CD14-positive monocyte (primary cell): ENCODE data around the gene HLCS. TPM values are rescaled to one million over a fixed set of nuclear protein-coding genes. Genes with fewer than 3 reads are reported as not detected.

Experiments
- DNase-seq, 3 donors: peaks; one replicate each; pipeline ENCODE4 v3.0.0-alpha.2; 2011 to 2022
- H2AFZ ChIP-seq: 2 replicates; pipeline ENCODE4 v1.6.0; 2012; ENCODE audit warnings: mild to moderate bottlenecking, low read depth, low read length, inconsistent platforms; ENCODE audit not compliant: insufficient read depth, poor library complexity, severe bottlenecking
- H3K27ac ChIP-seq, 2 donors: 1 replicate in 1 of 2; 2 replicates in 1 of 2; pipeline ENCODE4 v1.5.1; 2012 to 2013; ENCODE audit warnings: low read length in 2 of 2, control low read depth in 1 of 2, inconsistent platforms in 1 of 2, low read depth in 1 of 2, mild to moderate bottlenecking in 1 of 2
- H3K27me3 ChIP-seq, 2 donors: one replicate each; pipeline versions ENCODE4 v1.6.0 to v1.6.1; 2011 to 2013; ENCODE audit warnings: low read length in 2 of 2; ENCODE audit not compliant: control insufficient read depth in 2 of 2, insufficient read depth in 2 of 2
- H3K36me3 ChIP-seq, 2 donors: replicated peaks in 1 of 2; 1 replicate in 1 of 2; 2 replicates in 1 of 2; pipeline versions ENCODE4 v1.5.1 to v1.6.1; 2012 to 2013; ENCODE audit warnings: low read length in 2 of 2, control low read depth in 1 of 2, inconsistent platforms in 1 of 2, mild to moderate bottlenecking in 1 of 2; ENCODE audit not compliant: insufficient read depth in 2 of 2, control insufficient read depth in 1 of 2
- H3K4me1 ChIP-seq, 2 donors: 1 replicate in 1 of 2; 2 replicates in 1 of 2; pipeline versions ENCODE4 v1.5.1 to v1.6.1; 2012 to 2013; ENCODE audit warnings: low read length in 2 of 2, control low read depth in 1 of 2, inconsistent platforms in 1 of 2, mild to moderate bottlenecking in 1 of 2, moderate library complexity in 1 of 2; ENCODE audit not compliant: insufficient read depth in 2 of 2, control insufficient read depth in 1 of 2
- H3K4me2 ChIP-seq: replicated peaks from 2 replicates; pipeline ENCODE3; 2012; ENCODE audit warnings: low read length, moderate library complexity, mild to moderate bottlenecking; ENCODE audit not compliant: poor library complexity, severe bottlenecking; ENCODE audit errors: extremely low read depth
- H3K4me3 ChIP-seq, 3 experiments: fragments of 200-600 bp in 1 of 3; sonication (generic) in 1 of 3; replicated peaks in 1 of 3; 1 replicate in 2 of 3; 2 replicates in 1 of 3; pipeline ENCODE4 v1.5.1; 2011 to 2013; ENCODE audit warnings: low read length in 3 of 3, mild to moderate bottlenecking in 3 of 3, control low read depth in 2 of 3, low read depth in 2 of 3, inconsistent platforms in 1 of 3, moderate library complexity in 1 of 3
- H3K79me2 ChIP-seq: 2 replicates; pipeline ENCODE4 v1.6.0; 2012; ENCODE audit warnings: mild to moderate bottlenecking, control low read depth, inconsistent platforms, low read length, moderate library complexity; ENCODE audit not compliant: insufficient read depth
- H3K9ac ChIP-seq: 2 replicates; pipeline ENCODE4 v1.6.0; 2017; ENCODE audit warnings: low read length, mild to moderate bottlenecking; ENCODE audit not compliant: insufficient read depth, poor library complexity, severe bottlenecking
- H3K9me3 ChIP-seq, 2 donors: replicated peaks in 1 of 2; 1 replicate in 1 of 2; 2 replicates in 1 of 2; pipeline versions ENCODE4 v1.5.1 to v1.6.1; 2012 to 2013; ENCODE audit warnings: low read length in 2 of 2, control low read depth in 1 of 2; ENCODE audit not compliant: control insufficient read depth in 1 of 2, insufficient read depth in 1 of 2
- H4K20me1 ChIP-seq: 2 replicates; pipeline ENCODE4 v1.6.0; 2012; ENCODE audit warnings: mild to moderate bottlenecking, low read length, control low read depth, moderate library complexity; ENCODE audit not compliant: insufficient read depth
- H3K27ac Mint-ChIP-seq, 7 donors: one replicate each; pipeline ENCODE4 v1.8.0; 2020; ENCODE audit warnings: mild to moderate bottlenecking in 7 of 7, mixed read lengths in 7 of 7, moderate library complexity in 6 of 7, inconsistent platforms in 2 of 7
- H3K27me3 Mint-ChIP-seq, 3 donors: one replicate each; pipeline ENCODE4 v1.8.0; 2021 to 2022; ENCODE audit warnings: low read depth in 3 of 3, mild to moderate bottlenecking in 3 of 3, mixed read lengths in 3 of 3, moderate library complexity in 3 of 3, inconsistent platforms in 1 of 3
- H3K36me3 Mint-ChIP-seq, 2 donors: one replicate each; pipeline ENCODE4 v1.8.0; 2020; ENCODE audit warnings: mixed read lengths in 2 of 2, inconsistent platforms in 1 of 2, mild to moderate bottlenecking in 1 of 2
- H3K4me1 Mint-ChIP-seq: one replicate; pipeline ENCODE4 v1.8.0; 2020; ENCODE audit warnings: mild to moderate bottlenecking, mixed read lengths
- H3K4me3 Mint-ChIP-seq, 2 donors: one replicate each; pipeline ENCODE4 v1.8.0; 2020; ENCODE audit warnings: mild to moderate bottlenecking in 2 of 2, mixed read lengths in 2 of 2, moderate library complexity in 1 of 2
- H3K9me3 Mint-ChIP-seq, 7 donors: one replicate each; pipeline ENCODE4 v1.8.0; 2020 to 2022; ENCODE audit warnings: mixed read lengths in 7 of 7, mild to moderate bottlenecking in 6 of 7, moderate library complexity in 6 of 7, inconsistent platforms in 2 of 7
- WGBS: methylation state at CpG from one replicate; pipeline ENCODE4 v1.1.5; 2013; ENCODE audit warnings: missing lambda C conversion rate; ENCODE audit not compliant: insufficient coverage; 5-methylcytosine and 5-hydroxymethylcytosine counted together
- intact Hi-C, 2 donors: fragments of 100-400 bp; cut with micrococcal nuclease; formaldehyde crosslinking; loops; one replicate each; pipeline versions ENCODE4 v1.15.0 to v1.15.1; 2023
- polyA plus RNA-seq, 3 donors: library from polyadenylated mRNA; depleted of rRNA in 1 of 3; unstranded in 2 of 3; stranded (reverse) in 1 of 3; fragments of 300-500 nt in 2 of 3; fragments of >200 nt in 1 of 3; fragmentation: Illumina TruSeq in 2 of 3; gene quantifications; 1 replicate in 2 of 3; 2 replicates in 1 of 3; pipeline ENCODE4 v1.2.3, GENCODE V29; 2012 to 2021
- TF ChIP-seq, protein P1 (sequence below): fragments of 200-600 bp; IDR thresholded peaks from one replicate; pipeline ENCODE4 v1.8.0; 2022; ENCODE audit warnings: antibody characterized with exemption, mild to moderate bottlenecking

Gene HLCS
- polyA plus RNA-seq, 3 donors: 2.1 to 3.1 (median 2.2) TPM

DNA sequence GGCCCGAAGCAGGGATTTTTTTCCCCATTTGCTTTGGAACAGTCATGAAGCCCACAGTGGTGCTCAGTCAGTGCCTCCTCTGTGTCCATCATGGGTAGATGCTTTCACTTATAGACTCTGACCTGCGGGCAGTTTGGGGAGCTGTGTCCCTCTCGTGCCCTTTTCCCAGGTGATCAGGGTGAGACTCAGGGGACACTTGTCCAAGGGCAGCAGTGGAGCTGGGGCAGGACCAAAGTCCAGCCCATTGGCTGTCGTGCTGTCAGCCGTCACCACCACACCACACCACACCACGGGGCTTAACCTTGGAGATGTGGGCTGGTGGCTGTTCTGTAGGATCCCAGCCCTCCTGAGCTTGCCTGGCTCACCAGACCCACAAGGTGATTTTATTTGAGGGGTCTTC lies 232.6 kb downstream of the HLCS start:
- no peak overlapping the region for H3K4me3 ChIP-seq
- no peaks in the 10 kb centered on the region for H3K79me2 ChIP-seq
- no peaks in the 10 kb centered on the region for H3K36me3 Mint-ChIP-seq
- H3K27me3 ChIP-seq: peaks cover 0 to 3% of the 10 kb centered on the region in 2 donors
- H3K4me1 ChIP-seq: no peaks in the 10 kb centered on the region
- 95% methylated on average over 2 of the region's 6 CpGs for WGBS
- no peaks in the 10 kb centered on the region for H3K9me3 ChIP-seq
- no peak overlapping the region for H3K4me3 Mint-ChIP-seq
- H3K27ac ChIP-seq: no peak overlapping the region
- no peak overlapping the region for H3K4me2 ChIP-seq
- no peaks in the 10 kb centered on the region for H4K20me1 ChIP-seq
- TF ChIP-seq, protein P1, sequence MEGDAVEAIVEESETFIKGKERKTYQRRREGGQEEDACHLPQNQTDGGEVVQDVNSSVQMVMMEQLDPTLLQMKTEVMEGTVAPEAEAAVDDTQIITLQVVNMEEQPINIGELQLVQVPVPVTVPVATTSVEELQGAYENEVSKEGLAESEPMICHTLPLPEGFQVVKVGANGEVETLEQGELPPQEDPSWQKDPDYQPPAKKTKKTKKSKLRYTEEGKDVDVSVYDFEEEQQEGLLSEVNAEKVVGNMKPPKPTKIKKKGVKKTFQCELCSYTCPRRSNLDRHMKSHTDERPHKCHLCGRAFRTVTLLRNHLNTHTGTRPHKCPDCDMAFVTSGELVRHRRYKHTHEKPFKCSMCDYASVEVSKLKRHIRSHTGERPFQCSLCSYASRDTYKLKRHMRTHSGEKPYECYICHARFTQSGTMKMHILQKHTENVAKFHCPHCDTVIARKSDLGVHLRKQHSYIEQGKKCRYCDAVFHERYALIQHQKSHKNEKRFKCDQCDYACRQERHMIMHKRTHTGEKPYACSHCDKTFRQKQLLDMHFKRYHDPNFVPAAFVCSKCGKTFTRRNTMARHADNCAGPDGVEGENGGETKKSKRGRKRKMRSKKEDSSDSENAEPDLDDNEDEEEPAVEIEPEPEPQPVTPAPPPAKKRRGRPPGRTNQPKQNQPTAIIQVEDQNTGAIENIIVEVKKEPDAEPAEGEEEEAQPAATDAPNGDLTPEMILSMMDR: no peak
- no peak for DNase-seq
- intact Hi-C loops: no loop called here
- H3K27me3 Mint-ChIP-seq: peaks cover 7 to 20% (median 17%) of the 10 kb centered on the region in 3 donors
- H3K27ac Mint-ChIP-seq: no peak overlapping the region
- peaks cover 0 to 9% (median 2%) of the 10 kb centered on the region in 7 donors for H3K9me3 Mint-ChIP-seq
- H3K4me1 Mint-ChIP-seq: no peaks in the 10 kb centered on the region
- H2AFZ ChIP-seq: no peak overlapping the region
- H3K9ac ChIP-seq: no peak overlapping the region
- H3K36me3 ChIP-seq: no peaks in the 10 kb centered on the region

GRCh38 chr21:36732761-36733160 lies 233.7 kb downstream of the HLCS start:
- no peak overlapping the region for H3K27ac ChIP-seq
- H2AFZ ChIP-seq: no peak overlapping the region
- intact Hi-C loops: no loop called here
- DNase-seq: no peak
- no peak overlapping the region for H3K9ac ChIP-seq
- H3K4me2 ChIP-seq: no peak overlapping the region
- Mint-ChIP-seq H3K4me3 (no peak overlapping the region), H3K36me3 (no peaks in the 10 kb centered on the region), H3K27me3 (peaks cover 8 to 17% (median 17%) of the 10 kb centered on the region in 3 donors), H3K4me1 (no peaks in the 10 kb centered on the region), H3K9me3 (peaks cover 0 to 9% (median 2%) of the 10 kb centered on the region in 7 donors), H3K27ac (peak overlapping the region in 1 of 7 donors; percentile 33)
- no peaks in the 10 kb centered on the region for H4K20me1 ChIP-seq
- no peaks in the 10 kb centered on the region for H3K27me3 ChIP-seq
- no peaks in the 10 kb centered on the region for H3K36me3 ChIP-seq
- no peaks in the 10 kb centered on the region for H3K79me2 ChIP-seq
- H3K4me1 ChIP-seq: no peaks in the 10 kb centered on the region
- H3K4me3 ChIP-seq: no peak overlapping the region
- 92% methylated on average over 4 of the region's 7 CpGs for WGBS
- no peaks in the 10 kb centered on the region for H3K9me3 ChIP-seq
- TF ChIP-seq, protein P1: no peak
